H9 (cell line): ENCODE measurements around the gene STK32B. TPM values are rescaled to one million over a fixed set of nuclear protein-coding genes. Genes with fewer than 3 reads are reported as not detected.

Experiments used
- DNase-seq: peaks from one replicate; pipeline ENCODE4 v3.0.0-alpha.2; 2017
- H2AFZ ChIP-seq: one replicate; pipeline ENCODE4 v1.6.1; 2013; ENCODE audit warnings: mild to moderate bottlenecking, low read length, control low read depth, moderate library complexity
- H2AK5ac ChIP-seq: 2 replicates; pipeline ENCODE4 v1.6.1; 2013; ENCODE audit warnings: low read length, control low read depth, mixed read lengths; ENCODE audit not compliant: insufficient read length
- H2BK120ac ChIP-seq: one replicate; pipeline ENCODE4 v1.6.1; 2013; ENCODE audit warnings: low read depth, mild to moderate bottlenecking, low read length, control low read depth, inconsistent platforms; ENCODE audit not compliant: poor library complexity, severe bottlenecking
- H2BK12ac ChIP-seq: 2 replicates; pipeline ENCODE4 v1.6.1; 2013; ENCODE audit warnings: low read length, control low read depth, mixed read lengths, low read depth; ENCODE audit not compliant: insufficient read length
- H2BK15ac ChIP-seq: 2 replicates; pipeline ENCODE4 v1.6.1; 2013; ENCODE audit warnings: low read depth, low read length, control low read depth
- H2BK20ac ChIP-seq: one replicate; pipeline ENCODE4 v1.6.1; 2013; ENCODE audit warnings: low read depth, mild to moderate bottlenecking, low read length, control low read depth, inconsistent platforms; ENCODE audit not compliant: poor library complexity, severe bottlenecking
- H2BK5ac ChIP-seq: 2 replicates; pipeline ENCODE4 v1.6.1; 2013; ENCODE audit warnings: low read length, control low read depth, mixed read lengths; ENCODE audit not compliant: insufficient read length
- H3K14ac ChIP-seq: 2 replicates; pipeline ENCODE4 v1.6.1; 2013; ENCODE audit warnings: low read length, control low read depth; ENCODE audit not compliant: insufficient read depth
- H3K18ac ChIP-seq: 2 replicates; pipeline ENCODE4 v1.6.1; 2013; ENCODE audit warnings: low read depth, mild to moderate bottlenecking, mixed read lengths, low read length, control low read depth; ENCODE audit not compliant: insufficient read length
- H3K23ac ChIP-seq: 2 replicates; pipeline ENCODE4 v1.6.1; 2013; ENCODE audit warnings: low read length, control low read depth, mixed read lengths, low read depth; ENCODE audit not compliant: insufficient read length
- H3K23me2 ChIP-seq: 2 replicates; pipeline ENCODE4 v1.6.1; 2013; ENCODE audit warnings: low read depth, mild to moderate bottlenecking, mixed read lengths, low read length, control low read depth; ENCODE audit not compliant: insufficient read length, poor library complexity, severe bottlenecking
- H3K27ac ChIP-seq: 2 replicates; pipeline ENCODE4 v1.5.1; 2013; ENCODE audit warnings: low read length, control low read depth, mixed read lengths, low read depth; ENCODE audit not compliant: insufficient read length
- H3K27me3 ChIP-seq: 2 replicates; pipeline ENCODE4 v1.6.1; 2013; ENCODE audit warnings: low read length, control low read depth, inconsistent platforms; ENCODE audit not compliant: insufficient read depth
- H3K4ac ChIP-seq: 2 replicates; pipeline ENCODE4 v1.6.1; 2013; ENCODE audit warnings: low read depth, mild to moderate bottlenecking, control low read depth, inconsistent platforms, low read length, moderate library complexity
- H3K4me1 ChIP-seq: 2 replicates; pipeline ENCODE4 v1.6.1; 2013; ENCODE audit warnings: low read length, control low read depth, inconsistent platforms; ENCODE audit not compliant: insufficient read depth
- H3K4me2 ChIP-seq: 2 replicates; pipeline ENCODE4 v1.6.1; 2013; ENCODE audit warnings: low read length, control low read depth, mixed read lengths; ENCODE audit not compliant: insufficient read length, insufficient read depth
- H3K56ac ChIP-seq: 2 replicates; pipeline ENCODE4 v1.6.1; 2013; ENCODE audit warnings: low read depth, mild to moderate bottlenecking, mixed read lengths, low read length, control low read depth; ENCODE audit not compliant: insufficient read length
- H3K79me1 ChIP-seq: 2 replicates; pipeline ENCODE4 v1.6.1; 2013; ENCODE audit warnings: low read depth, mild to moderate bottlenecking, moderate library complexity, low read length, control low read depth, inconsistent platforms; ENCODE audit not compliant: insufficient read depth, poor library complexity, severe bottlenecking
- H3K79me2 ChIP-seq: 2 replicates; pipeline ENCODE4 v1.6.1; 2013; ENCODE audit warnings: low read length, control low read depth, inconsistent platforms; ENCODE audit not compliant: insufficient read depth
- H3K9ac ChIP-seq: 2 replicates; pipeline ENCODE4 v1.6.1; 2013; ENCODE audit warnings: low read length, control low read depth, mixed read lengths; ENCODE audit not compliant: insufficient read length; ENCODE audit errors: extremely low read depth
- H3K9me3 ChIP-seq: one replicate; pipeline ENCODE4 v1.6.1; 2013; ENCODE audit warnings: low read depth, low read length, inconsistent platforms; ENCODE audit not compliant: control insufficient read depth
- H3T11ph ChIP-seq: one replicate; pipeline ENCODE4 v1.6.1; 2013; ENCODE audit warnings: mild to moderate bottlenecking, low read length, control low read depth, inconsistent platforms
- H4K20me1 ChIP-seq: one replicate; pipeline ENCODE4 v1.6.1; 2013; ENCODE audit not compliant: control insufficient read depth, insufficient read length, insufficient read depth
- H4K5ac ChIP-seq: 2 replicates; pipeline ENCODE4 v1.6.1; 2013; ENCODE audit warnings: low read depth, mild to moderate bottlenecking, mixed read lengths, low read length, control low read depth; ENCODE audit not compliant: insufficient read length
- H4K8ac ChIP-seq: replicated peaks from 2 replicates; pipeline ENCODE4 v1.6.1; 2013; ENCODE audit warnings: low read length, control low read depth, mixed read lengths, low read depth; ENCODE audit not compliant: insufficient read length
- H4K91ac ChIP-seq: 2 replicates; pipeline ENCODE4 v1.6.1; 2013; ENCODE audit warnings: low read depth, mild to moderate bottlenecking, moderate library complexity, mixed read lengths, low read length, control low read depth; ENCODE audit not compliant: insufficient read length
- H3K27ac Mint-ChIP-seq, 3 experiments: 2 replicates in 2 of 3; 3 replicates in 1 of 3; pipeline ENCODE4 v1.8.0; 2020 to 2021; ENCODE audit warnings: mixed read lengths in 3 of 3, mild to moderate bottlenecking in 1 of 3, moderate library complexity in 1 of 3
- H3K27me3 Mint-ChIP-seq: 2 replicates; pipeline ENCODE4 v1.8.0; 2021; ENCODE audit warnings: low read depth, mild to moderate bottlenecking, moderate library complexity, mixed read lengths
- H3K36me3 Mint-ChIP-seq, 3 experiments: 2 replicates in 2 of 3; 3 replicates in 1 of 3; pipeline ENCODE4 v1.8.0; 2020 to 2021; ENCODE audit warnings: low read depth in 3 of 3, mixed read lengths in 3 of 3; ENCODE audit not compliant: insufficient read depth in 1 of 3
- H3K4me1 Mint-ChIP-seq, 2 experiments: 2 replicates each; pipeline ENCODE4 v1.8.0; 2020; ENCODE audit warnings: mixed read lengths in 2 of 2
- H3K4me3 Mint-ChIP-seq, 2 experiments: 2 replicates in 1 of 2; 3 replicates in 1 of 2; pipeline ENCODE4 v1.8.0; 2020 to 2021; ENCODE audit warnings: mild to moderate bottlenecking in 2 of 2, mixed read lengths in 2 of 2, moderate library complexity in 1 of 2
- H3K9me3 Mint-ChIP-seq, 2 experiments: 2 replicates in 1 of 2; 3 replicates in 1 of 2; pipeline ENCODE4 v1.8.0; 2020; ENCODE audit warnings: mild to moderate bottlenecking in 2 of 2, mixed read lengths in 2 of 2, moderate library complexity in 1 of 2
- CTCF ChIP-seq: fragments of 200-600 bp; sonication (generic); conservative IDR thresholded peaks from 3 replicates; pipeline ENCODE4 v1.8.0; 2021; ENCODE audit warnings: antibody characterized with exemption, mild to moderate bottlenecking
- WGBS: extraction: QIAGEN DNeasy Blood & Tissue Kit; methylation state at CpG from one replicate; pipeline ENCODE4 v1.1.7; 2013; ENCODE audit warnings: missing lambda C conversion rate, low lambda C conversion rate, mixed read lengths; ENCODE audit not compliant: insufficient read length; ENCODE audit errors: extremely low coverage; 5-methylcytosine and 5-hydroxymethylcytosine counted together
- total RNA-seq: library from RNA; stranded (reverse); gene quantifications from 2 replicates; pipeline ENCODE4 v1.2.1, GENCODE V29; 2021

Gene STK32B
- total RNA-seq, 1 experiment from 2014 or later = 1.0 TPM

- Histone ChIP-seq H3K14ac (no peak overlapping the region), H3T11ph (no peak overlapping the region)
Observed at GRCh38 chr4:5433196-5433595, 381.9 kb downstream of the STK32B start.

More at GRCh38 chr4:5433196-5433595, 381.9 kb downstream of the STK32B start:
- Histone ChIP-seq H3K79me1 (no peaks in the 10 kb centered on the region), H3K9me3 (peaks cover 5% of the 10 kb centered on the region), H2AFZ (no peak overlapping the region), H3K27ac (no peak overlapping the region), H2AK5ac (no peak overlapping the region), H4K20me1 (no peaks in the 10 kb centered on the region), H2BK5ac (no peak overlapping the region), H3K4me1 (no peaks in the 10 kb centered on the region), H4K8ac (no peak overlapping the region), H3K23me2 (no peaks in the 10 kb centered on the region), H3K4ac (no peak overlapping the region), H2BK120ac (no peak overlapping the region), H3K56ac (no peak overlapping the region), H3K23ac (no peak overlapping the region), H3K18ac (no peak overlapping the region), H3K4me2 (no peak overlapping the region), H3K27me3 (no peaks in the 10 kb centered on the region; the same call in 1 of the 2 replicates), H4K5ac (no peak overlapping the region), H2BK20ac (no peak overlapping the region), H2BK12ac (no peak overlapping the region), H2BK15ac (no peak overlapping the region), H3K79me2 (no peaks in the 10 kb centered on the region), H3K9ac (no peak overlapping the region), H4K91ac (no peak overlapping the region)
- no peak for DNase-seq
- Mint-ChIP-seq H3K9me3 (peaks cover 10 to 21% of the 10 kb centered on the region in 2 experiments), H3K27ac (no peak overlapping the region; a peak in 1 of 7 replicates), H3K4me3 (no peak overlapping the region), H3K4me1 (peaks cover 3 to 4% of the 10 kb centered on the region in 2 experiments; a peak in 2 of 4 replicates), H3K27me3 (peaks cover 25% of the 10 kb centered on the region), H3K36me3 (peaks cover 2 to 5% (median 2%) of the 10 kb centered on the region in 3 experiments; a peak in 6 of 7 replicates)
- WGBS = no CpG with 5 or more reads among the region's 5 CpGs
- no peak for TF ChIP-seq CTCF
